ENCODE results near the gene CSPG4. TPM values are rescaled to one million over a fixed set of nuclear protein-coding genes. Genes with fewer than 3 reads are reported as not detected.
"Not testable (repeated sequence)": the region's sequence is repeated elsewhere in the genome, so short reads cannot be mapped to it uniquely, and the experiment has no call there.

CSPG4 gene
- total and polyA plus RNA-seq, 2 of the 8 experiments (the other 6 are each of a cell fraction or from before 2014, with no cell fraction given) = 1.4 to 3.0 TPM

DNA sequence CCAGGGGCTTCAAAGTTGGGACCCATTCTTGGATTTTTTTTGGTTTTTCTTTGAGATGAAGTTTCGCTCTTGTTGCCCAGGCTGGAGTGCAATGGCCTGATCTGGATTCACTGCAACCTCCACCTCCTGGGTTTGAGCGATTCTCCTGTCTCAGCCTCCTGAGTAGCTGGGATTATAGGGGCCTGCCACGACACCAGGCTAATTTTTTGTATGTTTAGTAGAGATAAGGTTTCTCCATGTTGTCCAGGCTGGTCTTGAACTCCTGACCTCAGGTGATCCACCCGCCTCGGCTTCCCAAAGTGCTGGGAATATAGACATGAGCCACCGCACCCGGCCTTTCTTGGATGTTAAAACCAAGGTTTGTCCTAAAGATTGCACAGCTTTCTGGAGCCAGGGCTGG lies 78.7 kb downstream of the CSPG4 start:
- not testable (repeated sequence) for H3K9me3 ChIP-seq (ENCODE audit: insufficient read depth in 2 of 2, low read depth in 1 of 2, low read length in 1 of 2); H3K56ac ChIP-seq (replicated peaks; ENCODE audit: insufficient read length, low read depth, low read length); H3K18ac ChIP-seq (ENCODE audit: extremely low read depth, low read length); DNase-seq (ENCODE audit: low read depth in 1 of 2, low spot score in 2 of 2); H3K4me3 ChIP-seq (ENCODE audit: extremely low read depth in 1 of 4, insufficient read depth in 2 of 4, low read depth in 3 of 4, low read length in 4 of 4); H3K27ac ChIP-seq (ENCODE audit: low read depth, low read length); H2BK15ac ChIP-seq (ENCODE audit: low read length); H2AK5ac ChIP-seq (ENCODE audit: low read depth, low read length); H2BK20ac ChIP-seq (ENCODE audit: low read length); H3K36me3 ChIP-seq (ENCODE audit: control insufficient read depth in 2 of 4, insufficient read depth in 4 of 4, low read length in 3 of 4); H4K5ac ChIP-seq (ENCODE audit: insufficient read length, low read depth, low read length); H3K23me2 ChIP-seq (ENCODE audit: low read depth, low read length); FAIRE-seq; H2BK12ac ChIP-seq (ENCODE audit: low read depth, low read length); H3K4me2 ChIP-seq (ENCODE audit: insufficient read depth in 1 of 2, low read depth in 2 of 2, low read length in 2 of 2); H3K14ac ChIP-seq (ENCODE audit: insufficient read length); H3K27me3 ChIP-seq (replicated peaks in 1 of 4; ENCODE audit: control insufficient read depth in 3 of 4, extremely low read depth in 1 of 4, insufficient read depth in 3 of 4, low read length in 3 of 4); H4K91ac ChIP-seq (replicated peaks; ENCODE audit: insufficient read length, low read length); H2BK120ac ChIP-seq (replicated peaks; ENCODE audit: low read depth, low read length); H3K9ac ChIP-seq (replicated peaks in 1 of 4; ENCODE audit: extremely low read depth in 1 of 4, low read depth in 3 of 4, low read length in 3 of 4); H3K79me1 ChIP-seq (ENCODE audit: low read depth, low read length); H3K4ac ChIP-seq (replicated peaks; ENCODE audit: insufficient read length, low read depth, low read length); H2AFZ ChIP-seq (ENCODE audit: low read length)
- peak overlapping the region; percentile 35; the same call in 1 of the 2 replicates for H4K8ac ChIP-seq (ENCODE audit: extremely low read depth, insufficient read depth, low read length)
- H3K23ac ChIP-seq (ENCODE audit: insufficient read length) = peak overlapping the region; percentile 83
- peaks cover 8 to 10% of the 10 kb centered on the region in 2 experiments for H4K20me1 ChIP-seq (replicated peaks in 1 of 2; ENCODE audit: control insufficient read depth in 1 of 2, insufficient read depth in 2 of 2, low read length in 2 of 2)
- 96% methylated on average over 7 of the region's 7 CpGs; no CpG with 5 or more reads in 1 of the 2 experiments for WGBS, 2 experiments (ENCODE audit: extremely low coverage in 1 of 2, insufficient coverage in 1 of 2, insufficient read length in 1 of 2, insufficient replicate concordance in 2 of 2, low coverage in 1 of 2, low lambda C conversion rate in 2 of 2, missing lambda C conversion rate in 1 of 2)
- ChIA-PET CTCF (ENCODE audit: partially characterized antibody) (interaction anchor here (1.0 to 2.4 kb wide), 5 partner anchors 12 to 51 kb away, joined by 3 to 10 read pairs (median 4); no protein-coding TSS in a partner anchor), POLR2A (ENCODE audit: partially characterized antibody) (interaction anchor here (0.6 to 1.9 kb wide), 5 partner anchors 8 to 182 kb away, joined by 3 to 5 read pairs (median 4); partner anchors contain the start of genes PTPN9, SIN3A and SNUPN)
- 0 out of 2 replicates have a peak overlapping the region, but pooled peaks have one; percentile 18 for H2BK5ac ChIP-seq (ENCODE audit: low read depth, low read length)
- peaks cover under 1 to 23% of the 10 kb centered on the region in 2 experiments for H3K79me2 ChIP-seq (ENCODE audit: control insufficient read depth in 1 of 2, insufficient read depth in 2 of 2, low read length in 2 of 2)
- H3K4me1 ChIP-seq (replicated peaks in 1 of 4; ENCODE audit: control insufficient read depth in 3 of 4, insufficient read depth in 4 of 4, low read length in 3 of 4) = peaks cover 2 to 10% (median 8%) of the 10 kb centered on the region in 4 experiments; a peak in 6 of 7 replicates

Data from H1 (cell line).